ENCODE measurements around the gene KLF11.

GRCh38 chr2:10061221-10061925 is 18.0 kb downstream of the KLF11 start:
- TF ChIP-seq, protein P1, sequence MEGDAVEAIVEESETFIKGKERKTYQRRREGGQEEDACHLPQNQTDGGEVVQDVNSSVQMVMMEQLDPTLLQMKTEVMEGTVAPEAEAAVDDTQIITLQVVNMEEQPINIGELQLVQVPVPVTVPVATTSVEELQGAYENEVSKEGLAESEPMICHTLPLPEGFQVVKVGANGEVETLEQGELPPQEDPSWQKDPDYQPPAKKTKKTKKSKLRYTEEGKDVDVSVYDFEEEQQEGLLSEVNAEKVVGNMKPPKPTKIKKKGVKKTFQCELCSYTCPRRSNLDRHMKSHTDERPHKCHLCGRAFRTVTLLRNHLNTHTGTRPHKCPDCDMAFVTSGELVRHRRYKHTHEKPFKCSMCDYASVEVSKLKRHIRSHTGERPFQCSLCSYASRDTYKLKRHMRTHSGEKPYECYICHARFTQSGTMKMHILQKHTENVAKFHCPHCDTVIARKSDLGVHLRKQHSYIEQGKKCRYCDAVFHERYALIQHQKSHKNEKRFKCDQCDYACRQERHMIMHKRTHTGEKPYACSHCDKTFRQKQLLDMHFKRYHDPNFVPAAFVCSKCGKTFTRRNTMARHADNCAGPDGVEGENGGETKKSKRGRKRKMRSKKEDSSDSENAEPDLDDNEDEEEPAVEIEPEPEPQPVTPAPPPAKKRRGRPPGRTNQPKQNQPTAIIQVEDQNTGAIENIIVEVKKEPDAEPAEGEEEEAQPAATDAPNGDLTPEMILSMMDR (IDR thresholded peaks at IDR 0.05), result no peak
- TF ChIP-seq POLR2A (IDR thresholded peaks at IDR 0.05), result no peak

All from ovary (tissue), 3 donors.